Loucy (cell line): ENCODE data around the gene ZBTB12.

Source experiments
- H2AFZ ChIP-seq: fragments of 200-600 bp; sonication (generic); 2 replicates; pipeline ENCODE4 v1.6.0; 2016; ENCODE audit warnings: antibody characterized with exemption, mild to moderate bottlenecking, low read length, moderate library complexity
- H3F3A ChIP-seq: fragments of 200-600 bp; 2 replicates; pipeline ENCODE4 v1.6.0; 2016; ENCODE audit warnings: antibody characterized with exemption, low read depth, mild to moderate bottlenecking
- H3K27me3 ChIP-seq: fragments of 200-600 bp; sonication (generic); 2 replicates; pipeline ENCODE4 v1.6.1; 2014; ENCODE audit warnings: low read length, mild to moderate bottlenecking; ENCODE audit not compliant: insufficient read depth, poor library complexity, severe bottlenecking
- H3K36me3 ChIP-seq: fragments of 200-600 bp; sonication (generic); 2 replicates; pipeline ENCODE4 v1.6.1; 2016; ENCODE audit warnings: low read length; ENCODE audit not compliant: insufficient read depth
- H3K4me1 ChIP-seq: fragments of 200-600 bp; sonication (generic); 2 replicates; pipeline ENCODE4 v1.5.1; 2014; ENCODE audit warnings: low read length, mild to moderate bottlenecking; ENCODE audit not compliant: insufficient read depth, poor library complexity, severe bottlenecking
- H3K4me2 ChIP-seq: fragments of 200-600 bp; sonication (generic); 2 replicates; pipeline ENCODE4 v1.6.0; 2014; ENCODE audit warnings: antibody characterized with exemption, low read length, low read depth, mild to moderate bottlenecking; ENCODE audit not compliant: poor library complexity, severe bottlenecking
- H3K4me3 ChIP-seq: fragments of 200-600 bp; sonication (generic); 2 replicates; pipeline ENCODE4 v1.5.1; 2014; ENCODE audit warnings: low read length, mild to moderate bottlenecking, mixed read lengths; ENCODE audit not compliant: poor library complexity, severe bottlenecking
- H3K79me2 ChIP-seq: fragments of 200-600 bp; sonication (generic); 2 replicates; pipeline ENCODE4 v1.6.1; 2014; ENCODE audit warnings: low read length; ENCODE audit not compliant: insufficient read depth
- H3K9ac ChIP-seq: fragments of 200-600 bp; sonication (generic); 2 replicates; pipeline ENCODE4 v1.6.0; 2014; ENCODE audit warnings: mild to moderate bottlenecking, low read depth, low read length, moderate library complexity; ENCODE audit not compliant: poor library complexity, severe bottlenecking
- H3K9me2 ChIP-seq: fragments of 200-600 bp; sonication (generic); replicated peaks from 2 replicates; pipeline ENCODE4 v1.6.1; 2016; ENCODE audit warnings: low read depth, low read length, mixed read lengths
- H3K9me3 ChIP-seq: fragments of 200-600 bp; sonication (generic); 2 replicates; pipeline ENCODE4 v1.6.1; 2014; ENCODE audit warnings: mild to moderate bottlenecking, antibody characterized with exemption, low read length, low read depth; ENCODE audit not compliant: insufficient read depth
- H4K20me1 ChIP-seq: fragments of 200-600 bp; sonication (generic); 2 replicates; pipeline ENCODE4 v1.6.0; 2014; ENCODE audit warnings: antibody characterized with exemption, low read length, mild to moderate bottlenecking; ENCODE audit not compliant: insufficient read depth, poor library complexity, severe bottlenecking
- EZH2phosphoT487 ChIP-seq: fragments of 200-600 bp; IDR thresholded peaks from 2 replicates; pipeline ENCODE4 v1.6.1; 2018; ENCODE audit warnings: antibody characterized with exemption, mild to moderate bottlenecking, moderate library complexity, borderline replicate concordance
- TF ChIP-seq, protein P1 (sequence below): fragments of 200-600 bp; sonication (generic); conservative IDR thresholded peaks from 2 replicates; pipeline ENCODE4 v1.5.1; 2014; ENCODE audit warnings: mild to moderate bottlenecking, antibody characterized with exemption, low read length

ZBTB12 gene

DNA sequence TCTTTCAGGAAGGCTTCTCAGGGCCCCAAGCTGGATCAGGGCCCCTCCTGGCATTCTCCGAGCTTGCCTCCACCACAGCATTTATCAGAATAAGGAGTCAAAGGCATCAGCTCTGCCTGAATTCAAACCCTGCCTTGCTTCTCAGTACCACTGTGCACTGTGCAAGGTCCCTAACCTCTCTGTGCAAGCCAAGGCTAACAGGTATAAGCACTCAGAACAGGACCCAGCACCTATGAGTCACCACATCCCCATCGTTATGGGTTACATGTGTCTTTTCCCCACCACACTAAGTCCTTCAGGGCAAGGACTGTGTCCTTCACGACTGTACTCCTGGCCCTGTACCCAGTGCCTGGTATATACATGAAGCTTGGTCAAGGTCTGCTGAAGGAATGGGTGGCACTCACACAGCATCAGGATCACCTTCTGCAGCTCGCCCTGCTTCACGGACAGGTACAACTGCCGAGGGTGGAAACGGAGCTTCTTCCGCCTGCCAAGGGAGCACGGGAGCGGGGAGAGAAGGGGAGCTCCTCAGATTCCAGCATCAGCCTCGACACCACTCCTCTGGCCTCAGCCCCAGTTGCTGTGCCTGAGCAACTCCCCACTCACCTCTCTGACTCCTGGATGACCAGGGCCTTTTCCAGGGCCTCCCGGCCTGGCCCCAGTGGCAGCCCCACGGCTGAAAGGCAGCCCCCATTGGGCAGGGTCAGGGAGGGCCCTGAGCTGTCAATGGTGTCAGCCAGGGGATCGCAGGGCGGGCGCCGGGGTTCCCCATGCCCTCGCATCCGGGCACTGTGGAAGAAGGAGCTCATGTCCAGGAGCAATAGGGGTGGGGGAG lies 14.5 kb downstream of the ZBTB12 start:
- H3F3A ChIP-seq = no peaks in the 10 kb centered on the region
- H3K36me3 ChIP-seq = peaks cover 86% of the 10 kb centered on the region; the same call in 1 of the 2 replicates
- H3K4me3 ChIP-seq = no peak overlapping the region
- no peak overlapping the region for H2AFZ ChIP-seq
- no peaks in the 10 kb centered on the region for H3K79me2 ChIP-seq
- TF ChIP-seq EZH2phosphoT487 = no peak
- TF ChIP-seq, protein P1, sequence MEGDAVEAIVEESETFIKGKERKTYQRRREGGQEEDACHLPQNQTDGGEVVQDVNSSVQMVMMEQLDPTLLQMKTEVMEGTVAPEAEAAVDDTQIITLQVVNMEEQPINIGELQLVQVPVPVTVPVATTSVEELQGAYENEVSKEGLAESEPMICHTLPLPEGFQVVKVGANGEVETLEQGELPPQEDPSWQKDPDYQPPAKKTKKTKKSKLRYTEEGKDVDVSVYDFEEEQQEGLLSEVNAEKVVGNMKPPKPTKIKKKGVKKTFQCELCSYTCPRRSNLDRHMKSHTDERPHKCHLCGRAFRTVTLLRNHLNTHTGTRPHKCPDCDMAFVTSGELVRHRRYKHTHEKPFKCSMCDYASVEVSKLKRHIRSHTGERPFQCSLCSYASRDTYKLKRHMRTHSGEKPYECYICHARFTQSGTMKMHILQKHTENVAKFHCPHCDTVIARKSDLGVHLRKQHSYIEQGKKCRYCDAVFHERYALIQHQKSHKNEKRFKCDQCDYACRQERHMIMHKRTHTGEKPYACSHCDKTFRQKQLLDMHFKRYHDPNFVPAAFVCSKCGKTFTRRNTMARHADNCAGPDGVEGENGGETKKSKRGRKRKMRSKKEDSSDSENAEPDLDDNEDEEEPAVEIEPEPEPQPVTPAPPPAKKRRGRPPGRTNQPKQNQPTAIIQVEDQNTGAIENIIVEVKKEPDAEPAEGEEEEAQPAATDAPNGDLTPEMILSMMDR = no peak
- peaks cover under 1% of the 10 kb centered on the region for H3K4me1 ChIP-seq
- H4K20me1 ChIP-seq = peaks cover 2% of the 10 kb centered on the region
- H3K9me3 ChIP-seq = no peaks in the 10 kb centered on the region
- no peak overlapping the region for H3K4me2 ChIP-seq
- no peaks in the 10 kb centered on the region for H3K27me3 ChIP-seq
- H3K9ac ChIP-seq = no peak overlapping the region
- H3K9me2 ChIP-seq = no peaks in the 10 kb centered on the region

DNA sequence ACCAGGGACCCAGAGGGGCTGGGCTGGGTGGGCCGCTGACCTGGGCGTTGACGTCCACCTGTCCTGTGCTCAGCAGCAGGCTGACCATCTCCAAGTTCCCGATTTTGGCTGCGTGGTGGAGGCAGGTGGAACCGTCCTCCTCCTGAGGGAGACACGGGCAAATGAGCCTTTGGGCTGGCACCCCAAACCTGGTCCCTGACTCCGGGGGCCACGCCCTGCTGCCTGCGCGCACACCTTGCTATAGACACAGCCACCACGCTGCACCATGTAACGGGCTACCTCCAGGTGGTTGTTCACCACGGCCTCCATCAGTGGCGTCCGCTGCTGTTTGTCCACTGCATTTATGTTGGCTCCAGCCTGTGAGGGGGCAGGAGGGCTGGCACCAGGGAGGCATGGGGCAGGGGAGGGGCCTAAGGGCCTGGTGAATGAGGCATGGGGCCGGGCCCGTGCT lies 15.3 kb downstream of the ZBTB12 start:
- H3K4me1 ChIP-seq = no peaks in the 10 kb centered on the region
- no peak for TF ChIP-seq EZH2phosphoT487
- TF ChIP-seq, protein P1 = no peak
- H2AFZ ChIP-seq = no peak overlapping the region
- peaks cover 2% of the 10 kb centered on the region for H4K20me1 ChIP-seq
- H3K79me2 ChIP-seq = no peaks in the 10 kb centered on the region
- H3K4me3 ChIP-seq = no peak overlapping the region
- H3K4me2 ChIP-seq = no peak overlapping the region
- no peaks in the 10 kb centered on the region for H3K27me3 ChIP-seq
- H3K9ac ChIP-seq = no peak overlapping the region
- no peaks in the 10 kb centered on the region for H3F3A ChIP-seq
- no peaks in the 10 kb centered on the region for H3K9me3 ChIP-seq
- H3K36me3 ChIP-seq = peaks cover 83% of the 10 kb centered on the region; the same call in 1 of the 2 replicates
- no peaks in the 10 kb centered on the region for H3K9me2 ChIP-seq

DNA sequence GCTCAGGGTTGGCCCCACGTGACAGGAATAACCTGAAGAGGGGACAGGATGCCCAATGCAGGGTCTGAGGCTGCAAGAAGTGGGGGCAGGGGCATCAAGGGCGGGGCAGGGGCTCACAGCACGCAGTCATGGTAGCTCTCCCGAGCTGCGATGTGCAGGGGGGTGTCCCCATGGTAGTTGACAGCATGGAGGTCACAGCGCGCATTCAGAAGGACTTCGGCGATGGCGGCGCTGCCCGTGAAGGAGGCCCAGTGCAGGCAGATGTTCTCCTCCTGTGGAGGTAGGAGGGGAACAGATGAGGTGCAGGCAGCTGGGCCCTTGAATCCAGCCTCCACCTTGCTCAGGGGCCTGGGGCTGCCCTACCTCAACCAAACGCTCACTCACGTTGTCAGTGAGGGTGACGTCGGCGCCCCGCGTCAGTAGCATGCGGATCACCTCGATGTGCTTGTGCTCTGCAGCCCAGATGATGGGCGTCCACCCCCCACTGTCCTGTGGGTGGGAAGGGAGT lies 17.3 kb downstream of the ZBTB12 start:
- Histone ChIP-seq H3K4me2 (no peak overlapping the region), H2AFZ (no peak overlapping the region), H3K36me3 (peaks cover 90% of the 10 kb centered on the region; the same call in 1 of the 2 replicates), H3K79me2 (no peaks in the 10 kb centered on the region), H3K4me3 (no peak overlapping the region), H3F3A (no peaks in the 10 kb centered on the region), H3K27me3 (no peaks in the 10 kb centered on the region), H3K9ac (no peak overlapping the region), H3K4me1 (no peaks in the 10 kb centered on the region), H3K9me2 (no peaks in the 10 kb centered on the region), H3K9me3 (no peaks in the 10 kb centered on the region), H4K20me1 (peaks cover 2% of the 10 kb centered on the region)
- TF ChIP-seq, protein P1 = no peak
- no peak for TF ChIP-seq EZH2phosphoT487
